Thoracic aorta endothelial cell (primary cell): ENCODE measurements around the gene NDUFB10. TPM values are rescaled to one million over a fixed set of nuclear protein-coding genes. Genes with fewer than 3 reads are reported as not detected.

ENCODE experiments used
- small RNA-seq: library from RNA; depleted of rRNA; stranded (forward); fragments of <200 nt; gene quantifications from one replicate; pipeline ENCODE3, GENCODE V24; 2012
- total RNA-seq: library from RNA; depleted of rRNA; stranded (reverse); fragments of >200 nt; gene quantifications from 2 replicates; pipeline ENCODE4 v1.2.3, GENCODE V29; 2012

Gene NDUFB10
- total RNA-seq, result 97.1 and 113 TPM in 2 replicates

DNA sequence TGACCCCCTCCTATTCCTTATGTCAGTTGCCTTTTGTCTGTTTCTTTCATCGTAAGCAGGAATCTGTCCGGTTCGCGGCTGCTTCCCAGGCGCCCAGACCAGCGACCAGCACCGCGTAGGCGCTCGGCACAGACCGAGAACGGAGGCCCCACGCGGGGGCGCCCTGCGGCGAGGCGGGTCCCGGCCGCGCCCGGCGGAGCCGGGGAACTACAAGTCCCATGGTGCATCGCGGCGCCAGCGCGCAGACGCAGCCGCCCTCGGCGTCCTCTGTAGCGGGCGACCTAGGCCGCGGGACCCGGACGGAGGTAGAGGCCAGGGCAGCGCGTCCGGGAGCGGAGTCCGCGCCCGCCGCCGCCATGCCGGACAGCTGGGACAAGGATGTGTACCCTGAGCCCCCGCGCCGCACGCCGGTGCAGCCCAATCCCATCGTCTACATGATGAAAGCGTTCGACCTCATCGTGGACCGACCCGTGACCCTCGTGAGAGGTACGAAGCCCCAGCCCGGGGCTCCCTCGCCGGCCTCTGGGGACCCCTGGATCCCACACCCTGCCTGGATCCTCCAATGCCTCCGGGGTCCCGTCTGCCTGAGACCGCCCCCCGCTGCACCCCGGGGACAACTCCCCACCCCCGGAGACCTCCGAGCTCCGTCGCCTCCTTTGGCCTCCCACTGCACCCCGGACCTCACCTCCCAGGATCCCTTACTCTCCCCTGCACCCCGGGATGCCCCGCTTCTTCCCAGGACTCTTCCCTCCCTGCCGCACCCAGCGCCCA lies at the start of gene NDUFB10:
Gene NDUFB10 (plus strand): TSS at position 270 of the 771 bp plus-strand sequence. CDS start 87 bp downstream, at position 357.

DNA sequence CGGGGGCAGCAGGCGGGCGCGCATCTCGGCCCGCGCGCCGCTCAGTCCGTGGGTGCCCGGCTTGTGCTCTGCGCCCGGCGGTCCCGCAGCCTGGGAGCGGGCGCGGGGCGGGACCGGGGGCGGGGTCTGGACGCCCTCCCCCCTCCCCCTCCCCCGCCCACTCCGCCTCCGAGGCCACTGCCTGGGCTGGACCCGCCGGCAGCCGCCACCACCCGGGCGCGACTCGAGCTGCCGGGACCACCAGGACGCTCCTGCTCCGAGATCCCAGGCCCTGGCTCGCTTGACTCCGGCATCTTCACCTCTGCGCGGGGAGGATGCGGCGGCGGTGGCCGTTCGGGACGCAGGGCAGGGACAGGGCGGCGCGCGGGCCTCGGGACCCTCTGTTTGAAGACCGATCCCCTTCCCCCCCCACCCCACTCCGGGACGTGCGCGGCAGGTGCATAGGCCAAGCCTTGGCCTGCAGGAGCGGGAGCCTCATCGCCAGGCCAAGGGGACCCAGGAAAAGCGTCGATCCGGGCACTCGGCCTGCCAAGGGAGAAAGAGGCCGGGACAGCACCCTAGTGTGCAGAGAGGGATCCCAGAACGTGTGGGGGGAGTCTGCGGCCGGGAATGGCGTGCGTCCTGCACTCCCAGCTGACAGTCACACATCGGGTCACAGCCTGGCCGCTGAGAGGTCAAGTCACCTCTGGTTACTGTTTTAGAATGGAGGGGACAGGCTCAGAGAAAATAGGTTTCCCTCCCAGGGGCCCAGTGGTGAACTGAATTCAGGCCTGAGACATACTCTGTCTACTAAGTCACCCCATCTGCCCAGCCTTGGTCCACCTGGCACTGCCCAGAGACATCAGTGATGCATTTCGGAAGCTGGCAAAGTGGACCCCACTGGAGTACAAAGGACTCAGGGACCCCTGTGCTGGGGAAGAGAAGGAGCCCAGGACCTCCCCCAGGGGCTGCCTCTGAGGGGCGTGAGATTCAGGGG lies 40.7 kb upstream of the NDUFB10 start, which contains the start of gene HS3ST6:
Gene HS3ST6 (minus strand): TSS at position 65 of the 976 bp plus-strand sequence. CDS start 92 bp downstream, outside the sequence.

DNA sequence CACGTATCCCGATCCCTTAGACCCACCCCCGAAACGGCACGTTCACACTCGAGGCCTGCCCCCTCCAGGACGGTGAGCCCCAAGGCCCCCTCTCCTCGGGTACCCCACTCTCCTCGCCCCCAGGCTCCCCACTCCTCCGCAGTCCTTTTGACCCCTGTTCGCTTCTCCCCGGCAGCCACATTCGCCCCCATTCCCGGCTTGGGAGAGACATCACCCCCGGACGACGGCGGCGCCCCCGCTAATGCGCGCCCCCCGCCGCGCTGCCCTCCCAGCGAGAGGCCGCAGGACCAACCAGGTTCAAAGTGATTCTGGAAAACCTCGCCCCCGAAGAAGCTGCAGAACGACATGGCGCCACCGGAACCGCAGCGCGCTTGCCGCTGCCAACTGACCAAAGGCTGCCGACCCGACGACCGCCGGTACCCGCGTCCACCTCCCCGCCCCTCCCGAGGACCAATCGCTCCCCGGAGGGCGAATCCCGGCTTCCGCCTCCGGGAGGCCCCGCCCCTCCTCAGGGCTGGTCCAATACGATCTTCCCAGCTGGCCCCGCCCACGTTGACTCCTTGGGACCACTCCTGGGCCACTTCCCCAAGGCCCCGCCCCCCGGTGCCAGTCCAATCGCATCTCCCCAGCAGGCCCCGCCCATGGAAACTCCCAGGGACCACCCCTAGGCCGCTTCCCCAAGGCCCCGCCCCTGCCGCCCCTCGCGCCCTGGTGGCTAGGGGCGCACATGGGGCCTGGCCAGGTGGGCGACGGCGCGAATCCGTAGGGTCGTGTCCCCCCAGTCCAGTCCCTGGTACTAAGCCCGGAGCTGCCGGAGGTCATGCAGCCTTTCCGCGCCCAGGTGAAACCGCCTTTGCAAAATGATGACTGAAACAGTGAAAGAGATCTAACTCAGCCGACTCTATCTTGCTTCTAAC lies 16.3 kb upstream of the NDUFB10 start, which contains the start of gene MSRB1:
Gene MSRB1 (minus strand): TSS at position 390 of the 917 bp plus-strand sequence. CDS start 43 bp downstream, at position 347.

DNA sequence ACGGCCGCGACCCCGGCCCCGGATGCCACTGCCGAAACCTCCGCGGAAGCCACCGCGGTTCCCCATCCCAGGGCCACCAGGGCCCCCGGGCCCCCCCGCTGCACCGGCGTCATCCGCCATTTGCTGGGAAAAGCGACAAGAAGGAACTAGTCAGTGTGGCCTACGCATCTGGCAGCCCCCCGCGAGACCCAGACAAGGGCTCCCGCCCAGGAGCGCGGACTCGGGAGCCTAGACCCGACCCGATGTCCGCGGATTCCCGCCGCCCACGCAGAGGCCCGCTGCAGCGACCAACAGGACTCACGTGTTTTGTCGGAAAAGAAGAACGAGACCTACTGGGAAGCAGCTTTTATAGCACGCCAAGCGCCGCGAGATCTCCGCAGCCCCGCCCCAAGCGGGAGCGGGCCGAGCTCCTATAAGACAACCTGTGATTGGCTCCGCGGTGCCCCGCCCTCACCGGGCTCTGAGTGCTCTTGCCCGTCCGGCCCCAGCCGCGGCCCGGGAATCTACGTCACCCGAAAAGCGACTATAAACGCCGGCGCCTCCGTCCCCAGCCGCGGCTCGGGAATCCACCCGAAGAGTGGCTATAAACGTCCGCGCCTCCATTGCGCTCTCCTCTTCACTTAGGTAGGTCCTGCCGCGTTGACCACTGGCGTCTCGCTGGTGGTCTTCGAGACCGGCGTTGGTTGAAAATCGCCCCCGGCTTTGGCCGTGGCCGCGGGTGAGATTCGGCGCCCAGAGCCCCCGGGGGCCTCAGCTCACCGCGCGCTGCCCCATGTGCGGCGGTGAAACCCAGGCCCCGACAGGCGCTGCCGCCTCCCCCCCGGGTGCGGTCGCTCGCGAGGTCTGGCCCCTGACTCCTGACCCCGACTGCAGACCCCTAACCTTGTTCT lies 5.4 kb downstream of the NDUFB10 start, which contains the start of gene RPS2:
Gene RPS2 (minus strand): TSS at position 321 of the 890 bp plus-strand sequence. CDS start 201 bp downstream, at position 120.

DNA sequence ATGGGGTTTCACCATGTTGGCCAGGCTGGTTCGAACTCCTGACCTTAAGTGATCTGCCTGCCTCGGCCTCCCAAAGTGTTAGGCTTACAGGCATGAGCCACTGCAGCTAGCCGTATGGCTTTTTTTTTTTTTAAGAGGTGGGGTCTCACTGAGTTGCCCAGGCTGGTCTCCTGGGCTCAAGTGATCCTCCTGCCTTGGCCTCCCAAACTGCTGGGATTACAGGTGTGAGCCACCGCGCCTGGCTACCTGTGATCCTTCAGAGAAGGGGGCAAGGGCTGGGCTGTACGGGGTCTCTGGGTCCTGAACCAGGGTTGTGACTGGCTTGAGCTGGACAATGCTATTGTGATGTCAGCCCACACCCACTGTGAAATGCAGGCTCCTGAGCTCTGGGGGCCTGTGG lies 7.1 kb downstream of the NDUFB10 start, which contains the start of gene RNF151:
Gene RNF151 (plus strand): TSS at position 397 of the 400 bp plus-strand sequence. CDS start 26 bp downstream, outside the sequence.

DNA sequence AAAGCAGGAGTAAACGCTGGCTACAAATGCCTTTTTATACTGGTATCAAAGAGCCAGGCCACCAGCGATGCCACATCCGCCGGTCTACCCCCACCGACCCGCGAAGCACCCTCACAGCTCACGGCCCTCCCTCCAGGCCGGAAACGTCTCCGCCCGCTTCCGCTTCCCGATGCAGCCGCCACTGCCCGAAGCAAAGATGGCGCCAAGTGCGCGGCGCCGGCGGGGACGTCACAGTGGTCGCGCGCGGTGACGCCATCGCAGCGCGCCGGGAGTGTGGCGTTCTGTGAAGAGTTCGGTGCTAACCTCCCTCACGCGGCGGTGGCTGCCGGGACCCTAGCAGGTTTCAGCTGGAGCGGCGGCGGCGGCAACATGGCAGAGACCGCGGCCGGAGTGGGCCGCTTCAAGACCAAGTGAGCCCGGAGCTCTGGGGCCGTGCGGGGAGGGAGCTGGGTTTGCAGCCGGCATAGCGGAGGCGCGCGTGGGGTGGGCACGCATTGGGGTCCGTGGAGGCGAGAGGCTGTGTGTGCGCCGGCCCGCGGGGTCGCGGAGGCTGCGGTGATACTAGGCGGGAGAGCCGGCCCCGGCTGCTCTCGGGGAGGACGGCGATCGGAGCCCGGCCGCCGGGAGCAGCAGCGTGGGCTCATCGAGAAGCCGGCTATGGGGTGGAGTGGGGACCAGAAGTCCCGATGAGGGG lies 12.6 kb downstream of the NDUFB10 start, which contains the start of gene TBL3:
Gene TBL3 (plus strand): TSS at position 258 of the 694 bp plus-strand sequence. CDS start 112 bp downstream, at position 370.

DNA sequence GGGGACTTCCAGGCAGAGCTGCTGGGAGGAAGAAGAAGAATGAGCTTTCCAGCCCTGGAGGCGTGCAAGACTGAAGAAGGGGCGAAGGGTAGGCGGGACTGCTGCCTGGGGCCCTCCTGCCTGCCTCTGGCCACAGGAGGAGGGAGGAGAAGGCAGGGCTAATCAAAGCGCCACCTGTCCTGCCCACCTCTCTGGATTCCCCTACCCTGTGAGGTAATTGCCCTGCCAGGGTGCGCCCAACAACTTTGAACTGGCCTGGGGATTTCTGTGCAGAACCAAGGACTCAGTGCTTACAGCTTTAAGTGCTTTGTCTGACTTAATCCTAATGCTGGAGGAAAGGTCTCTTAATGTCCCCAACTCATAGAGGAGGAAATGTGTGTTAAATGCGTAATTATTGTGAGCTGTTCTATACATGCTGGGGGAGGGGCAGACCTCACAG lies 22.1 kb downstream of the NDUFB10 start, which contains the start of gene NOXO1:
Gene NOXO1 (minus strand): TSS at position 72 of the 439 bp plus-strand sequence. CDS start 290 bp downstream, outside the sequence.

DNA sequence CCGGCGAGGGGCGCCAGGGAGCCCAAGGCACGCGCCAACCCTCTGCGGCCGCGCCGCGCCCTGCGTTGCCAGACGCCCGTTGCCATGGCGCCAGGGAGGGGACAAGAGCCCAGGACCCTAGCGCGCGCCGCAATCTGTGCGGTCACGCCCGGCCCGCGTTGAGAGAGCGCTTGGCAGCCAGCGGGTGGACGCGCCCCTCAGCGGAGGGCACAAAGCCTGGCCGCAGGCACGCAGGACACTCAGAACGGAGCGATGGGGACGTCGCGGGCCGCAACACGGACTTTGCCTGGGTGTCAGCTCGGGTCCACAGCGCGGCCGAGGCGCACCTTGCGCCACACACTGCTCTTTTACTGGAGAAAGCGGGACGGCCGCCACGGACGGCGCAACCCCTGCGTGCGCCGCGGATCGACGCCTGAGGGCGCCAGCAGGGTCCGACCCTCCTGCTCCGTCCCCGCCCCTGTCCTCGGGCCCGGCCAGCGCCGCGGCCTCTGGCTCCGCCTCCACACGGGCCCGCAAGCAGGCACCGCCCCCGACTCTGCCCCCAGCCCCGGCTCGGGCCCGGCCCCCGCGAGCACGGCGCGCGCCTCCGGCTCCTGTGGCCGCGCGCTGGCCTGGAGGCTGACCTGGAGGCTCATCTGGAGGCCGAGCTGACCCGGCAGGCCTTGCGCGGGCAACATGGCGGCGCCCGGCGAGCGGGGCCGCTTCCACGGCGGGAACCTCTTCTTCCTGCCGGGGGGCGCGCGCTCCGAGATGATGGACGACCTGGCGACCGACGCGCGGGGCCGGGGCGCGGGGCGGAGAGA lies 24.4 kb downstream of the NDUFB10 start, which contains the start of gene GFER:
Gene GFER (plus strand): TSS at position 650 of the 803 bp plus-strand sequence. CDS start 26 bp downstream, at position 676.

DNA sequence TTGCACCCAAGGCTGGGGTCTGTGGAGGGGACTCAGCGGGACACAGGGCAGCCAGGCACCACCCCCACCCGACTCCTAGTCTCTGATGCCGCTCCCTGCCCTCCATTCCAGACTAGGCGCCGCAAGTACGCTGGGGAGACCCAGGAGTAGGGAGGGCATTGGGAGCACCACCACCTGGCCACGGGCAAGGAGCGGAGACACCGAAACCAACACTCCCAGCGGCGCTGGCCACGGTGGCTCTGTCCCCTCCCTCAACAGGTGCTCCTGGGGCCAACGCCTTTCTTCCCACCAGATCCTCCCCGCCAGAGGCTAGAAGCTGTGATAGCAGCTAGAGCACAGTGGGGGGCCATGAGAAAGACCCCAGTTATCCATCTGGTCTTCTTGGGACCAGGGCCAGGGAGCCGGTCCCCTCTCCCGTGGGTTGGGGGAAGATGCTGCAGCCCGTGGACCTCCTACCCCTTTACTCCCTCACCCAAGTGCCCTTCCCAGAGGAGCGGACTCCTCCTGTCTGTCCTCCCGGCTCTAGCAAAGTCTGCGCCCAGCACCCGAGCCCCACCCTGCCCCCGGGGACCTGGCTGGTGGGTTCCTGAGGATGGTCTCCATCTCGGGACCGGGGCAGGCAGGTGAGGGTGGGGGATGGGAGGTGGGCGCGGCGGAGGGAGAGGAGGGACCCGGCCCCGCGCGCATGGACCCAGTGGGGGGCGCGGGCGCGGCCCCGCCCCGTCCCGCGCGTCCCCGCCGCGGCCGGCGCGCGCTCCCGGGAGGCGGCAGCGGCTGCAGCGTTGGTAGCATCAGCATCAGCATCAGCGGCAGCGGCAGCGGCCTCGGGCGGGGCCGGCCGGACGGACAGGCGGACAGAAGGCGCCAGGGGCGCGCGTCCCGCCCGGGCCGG lies 30.1 kb downstream of the NDUFB10 start, which contains the start of gene SYNGR3:
Gene SYNGR3 (plus strand): TSS at position 762 of the 892 bp plus-strand sequence. CDS start 133 bp downstream, outside the sequence.

DNA sequence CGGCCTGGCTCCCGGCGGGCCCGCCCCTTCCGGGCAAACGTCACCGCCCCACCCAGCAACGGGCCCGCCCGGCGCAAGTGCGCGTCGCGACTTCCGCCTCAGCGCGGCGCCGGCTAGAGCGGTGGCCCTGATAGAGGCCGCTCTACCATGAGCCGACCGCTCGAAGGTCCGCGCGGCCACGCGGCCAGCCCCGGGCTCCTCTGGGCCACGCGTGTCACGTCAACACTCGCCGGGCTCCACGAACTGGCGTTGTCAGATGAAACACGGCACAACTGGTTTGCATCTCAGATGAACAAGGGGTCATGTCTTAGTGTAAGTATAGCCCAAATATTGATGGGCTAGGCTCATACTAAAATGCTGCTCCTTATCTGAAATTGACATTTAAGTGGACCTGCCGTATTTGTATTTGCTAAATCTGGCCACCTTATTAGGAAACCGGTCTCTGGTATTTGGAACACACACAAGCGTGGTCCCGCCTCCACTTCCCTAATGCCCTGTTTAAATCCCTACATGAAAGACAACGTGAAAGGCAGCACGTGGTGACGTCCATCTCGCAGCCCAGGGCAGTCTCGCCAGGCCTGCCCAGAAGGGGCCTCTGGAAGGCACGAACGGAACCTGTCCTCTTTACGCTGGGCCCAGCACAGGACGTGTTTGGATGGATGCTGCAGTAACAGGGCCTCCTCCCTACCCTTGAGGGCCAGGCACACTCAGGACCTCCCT lies 50.6 kb downstream of the NDUFB10 start, which contains the start of gene ZNF598:
Gene ZNF598 (minus strand): TSS at position 31 of the 720 bp plus-strand sequence.

Small RNA genes lying within 50 kb of the gene (small RNA-seq; reads per million reads assigned to genes)
- gene AC005363.2 (not detected), gene SNORA10 (not detected), gene SNORA64 (not detected)

Other genes starting within 250 kb of the NDUFB10 start
- 26.1 and 27.0 TPM in 2 replicates for gene NME3, start 188.0 kb upstream of the NDUFB10 start, total RNA-seq
- 11.6 and 13.5 TPM in 2 replicates for gene EME2, start 186.7 kb upstream of the NDUFB10 start, total RNA-seq
- gene MRPS34, start 186.4 kb upstream of the NDUFB10 start, total RNA-seq, result 59.0 and 75.9 TPM in 2 replicates
- 21.0 and 25.3 TPM in 2 replicates for gene SPSB3, start 177.0 kb upstream of the NDUFB10 start, total RNA-seq
- 61.0 and 66.9 TPM in 2 replicates for gene NUBP2, start 176.6 kb upstream of the NDUFB10 start, total RNA-seq
- not detected in 2 replicates for gene IGFALS, start 165.8 kb upstream of the NDUFB10 start, total RNA-seq
- 43.0 and 46.1 TPM in 2 replicates for gene HAGH, start 132.7 kb upstream of the NDUFB10 start, total RNA-seq
- gene FAHD1, start 132.3 kb upstream of the NDUFB10 start, total RNA-seq, result 57.3 and 63.8 TPM in 2 replicates
- gene MEIOB, start 87.4 kb upstream of the NDUFB10 start, total RNA-seq, result 0.14 and 0.66 TPM in 2 replicates
- not detected in 2 replicates for gene HS3ST6, start 41.1 kb upstream of the NDUFB10 start, total RNA-seq
- 14.6 and 16.4 TPM in 2 replicates for gene MSRB1, start 16.3 kb upstream of the NDUFB10 start, total RNA-seq
- gene RPL3L, start 4.8 kb upstream of the NDUFB10 start, total RNA-seq, result not detected in 2 replicates
- gene RPS2, start 5.3 kb downstream of the NDUFB10 start, total RNA-seq, result 2,240 and 2,662 TPM in 2 replicates
- not detected in 2 replicates for gene RNF151, start 7.3 kb downstream of the NDUFB10 start, total RNA-seq
- 48.4 and 49.1 TPM in 2 replicates for gene TBL3, start 12.5 kb downstream of the NDUFB10 start, total RNA-seq
- 0.40 TPM in 1 of 2 replicates, not detected in the other for gene NOXO1, start 21.9 kb downstream of the NDUFB10 start, total RNA-seq
- 8.6 and 13.6 TPM in 2 replicates for gene GFER, start 24.7 kb downstream of the NDUFB10 start, total RNA-seq
- gene SYNGR3, start 30.4 kb downstream of the NDUFB10 start, total RNA-seq, result 1.3 and 1.6 TPM in 2 replicates
- 26.7 and 36.5 TPM in 2 replicates for gene ZNF598, start 50.3 kb downstream of the NDUFB10 start, total RNA-seq
- gene NPW, start 60.2 kb downstream of the NDUFB10 start, total RNA-seq, result 0.13 and 0.72 TPM in 2 replicates
- gene NHERF2, start 67.4 kb downstream of the NDUFB10 start, total RNA-seq, result 52.7 and 94.3 TPM in 2 replicates
- gene NTHL1, start 88.3 kb downstream of the NDUFB10 start, total RNA-seq, result 18.6 and 27.1 TPM in 2 replicates
- gene TSC2, start 88.4 kb downstream of the NDUFB10 start, total RNA-seq, result 56.4 and 61.7 TPM in 2 replicates
- 56.4 and 62.8 TPM in 2 replicates for gene PKD1, start 176.4 kb downstream of the NDUFB10 start, total RNA-seq
- gene RAB26, start 189.1 kb downstream of the NDUFB10 start, total RNA-seq, result 0.36 and 0.66 TPM in 2 replicates
- gene TRAF7, start 196.2 kb downstream of the NDUFB10 start, total RNA-seq, result 94.2 and 94.6 TPM in 2 replicates
- gene CASKIN1, start 237.1 kb downstream of the NDUFB10 start, total RNA-seq, result under 0.01 and 0.13 TPM in 2 replicates
- gene MLST8, start 245.9 kb downstream of the NDUFB10 start, total RNA-seq, result 37.1 and 44.0 TPM in 2 replicates